HepG2 (cell line): ENCODE results near the gene CCBE1. TPM values are rescaled to one million over a fixed set of nuclear protein-coding genes. Genes with fewer than 3 reads are reported as not detected.

Source experiments
- BCL6 ChIP-seq: IDR thresholded peaks from 2 replicates; pipeline ENCODE4 v1.6.1; 2016; ENCODE audit warnings: missing genetic modification reagents, missing compliant biosample characterization
- FOSL2 ChIP-seq: sonication (generic); formaldehyde crosslinking; IDR thresholded peaks from 2 replicates; pipeline ENCODE4 v1.4.0; 2020; ENCODE audit warnings: missing genetic modification reagents
- GPN1 ChIP-seq: sonication (generic); formaldehyde crosslinking; IDR thresholded peaks from 2 replicates; pipeline ENCODE4 v1.5.1; 2020; ENCODE audit warnings: missing genetic modification reagents, borderline replicate concordance
- JUND ChIP-seq: sonication (generic); formaldehyde crosslinking; IDR thresholded peaks from 2 replicates; pipeline ENCODE4 v1.8.0; 2022; ENCODE audit warnings: mild to moderate bottlenecking, missing genetic modification reagents
- KDM3A ChIP-seq: IDR thresholded peaks from 2 replicates; pipeline ENCODE4 v1.6.1; 2018; ENCODE audit warnings: low read depth, missing compliant biosample characterization
- NCOA1 ChIP-seq: sonication (generic); formaldehyde crosslinking; IDR thresholded peaks from 2 replicates; pipeline ENCODE4 v1.9.0; 2021; ENCODE audit warnings: missing genetic modification reagents
- NR2F6 ChIP-seq, 2 experiments: IDR thresholded peaks; 2 replicates each; pipeline ENCODE4 v1.6.1; 2016; ENCODE audit warnings: antibody characterized with exemption in 1 of 2, mild to moderate bottlenecking in 1 of 2
- NR3C1 ChIP-seq: sonication (generic); formaldehyde crosslinking; IDR thresholded peaks from 2 replicates; pipeline ENCODE4 v1.4.0; 2020; ENCODE audit warnings: missing genetic modification reagents
- TCF7 ChIP-seq: sonication (generic); IDR thresholded peaks from 2 replicates; pipeline ENCODE4 v1.6.1; 2016; ENCODE audit warnings: antibody characterized with exemption, low read depth
- ZFP82 ChIP-seq: sonication (generic); formaldehyde crosslinking; IDR thresholded peaks from 2 replicates; pipeline ENCODE4 v1.5.1; 2020; ENCODE audit warnings: mild to moderate bottlenecking, missing genetic modification reagents, borderline replicate concordance
- ZMAT3 ChIP-seq: sonication (generic); formaldehyde crosslinking; conservative IDR thresholded peaks from 2 replicates; pipeline ENCODE4 v1.7.0; 2021; ENCODE audit warnings: missing genetic modification reagents
- polyA plus RNA-seq, 8 experiments: library from polyadenylated mRNA; depleted of rRNA in 3 of 8; stranded (reverse) in 7 of 8; unstranded in 1 of 8; fragments of >200 nt; fragmentation: Illumina TruSeq in 4 of 8; extraction: Trizol in 4 of 8; gene quantifications; 2 replicates each; pipeline versions ENCODE4 v1.2.1 to v1.2.3, GENCODE V29; 2011 to 2016; ENCODE audit warnings: low read depth in 4 of 8, missing spikeins in 1 of 8, mixed read lengths in 1 of 8; ENCODE audit not compliant: insufficient read depth in 1 of 8
- total RNA-seq, 5 experiments: library from RNA; depleted of rRNA; stranded (reverse); fragments of >200 nt; fragmentation: Illumina TruSeq; extraction: Trizol; gene quantifications; 2 replicates each; pipeline ENCODE4 v1.2.3, GENCODE V29; 2016; ENCODE audit warnings: low read depth in 1 of 5
- TF ChIP-seq, protein P1 (sequence below): sonication (generic); formaldehyde crosslinking; IDR thresholded peaks from 2 replicates; pipeline ENCODE4 v1.5.1; 2020; ENCODE audit warnings: mild to moderate bottlenecking, missing genetic modification reagents, borderline replicate concordance
- TF ChIP-seq, protein P2 (sequence below): sonication (generic); formaldehyde crosslinking; IDR thresholded peaks from 2 replicates; pipeline ENCODE4 v1.5.0; 2020; ENCODE audit warnings: mild to moderate bottlenecking, missing genetic modification reagents
- TF ChIP-seq, protein P3 (sequence below): sonication (generic); formaldehyde crosslinking; IDR thresholded peaks from 2 replicates; pipeline ENCODE4 v1.5.1; 2020; ENCODE audit warnings: missing genetic modification reagents, mild to moderate bottlenecking, borderline replicate concordance
- TF ChIP-seq, protein P4 (sequence below): sonication (generic); formaldehyde crosslinking; conservative IDR thresholded peaks from 2 replicates; pipeline ENCODE4 v1.4.0; 2020; ENCODE audit warnings: missing genetic modification reagents
- TF ChIP-seq, protein P5 (sequence below): sonication (generic); formaldehyde crosslinking; IDR thresholded peaks from 2 replicates; pipeline ENCODE4 v1.4.0; 2020; ENCODE audit warnings: mild to moderate bottlenecking, missing genetic modification reagents

Gene CCBE1
- total and polyA plus RNA-seq, 2 of the 13 experiments (the other 11 are each of a cell fraction or from before 2014, with no cell fraction given), result not detected

DNA sequence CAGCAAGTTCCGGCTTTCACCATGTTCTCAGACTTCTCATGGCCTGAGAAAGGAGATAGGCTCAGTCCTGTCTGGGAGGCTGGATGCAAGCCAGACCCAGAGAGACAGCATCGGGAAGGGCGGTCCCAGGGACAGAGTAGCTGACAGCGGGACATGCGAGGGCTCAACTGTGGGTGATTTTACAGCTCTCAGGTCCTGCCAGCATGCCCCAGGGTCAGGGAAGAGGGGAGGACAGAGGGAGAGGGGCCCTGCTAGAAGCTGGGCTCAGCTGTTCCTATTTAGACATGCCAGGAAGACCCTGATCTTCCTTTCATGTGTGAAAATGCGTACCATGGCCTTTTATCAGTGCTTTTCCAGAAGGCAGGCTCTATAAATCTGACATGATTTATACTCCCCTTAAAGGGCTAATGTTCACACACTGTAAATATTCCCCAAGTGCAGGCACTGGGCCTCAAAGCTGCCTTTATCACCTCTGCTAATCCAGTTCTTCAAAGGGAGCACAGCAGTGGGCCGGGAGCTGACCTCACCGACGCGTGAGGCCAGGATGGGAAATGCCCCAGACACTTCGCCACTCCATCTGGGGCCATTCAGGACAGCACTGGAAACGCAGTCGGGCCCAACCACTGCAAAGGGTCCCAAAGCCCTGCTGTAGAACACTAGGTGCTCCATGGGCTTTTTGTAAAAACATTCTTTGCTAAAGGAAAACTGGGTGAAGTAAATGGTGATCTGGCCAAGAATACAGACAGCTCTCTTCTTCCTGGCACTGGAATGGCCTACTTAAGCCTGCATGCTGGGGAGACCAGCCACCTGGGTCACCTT lies 242.1 kb downstream of the CCBE1 start (continued):
- TF ChIP-seq, protein P1, sequence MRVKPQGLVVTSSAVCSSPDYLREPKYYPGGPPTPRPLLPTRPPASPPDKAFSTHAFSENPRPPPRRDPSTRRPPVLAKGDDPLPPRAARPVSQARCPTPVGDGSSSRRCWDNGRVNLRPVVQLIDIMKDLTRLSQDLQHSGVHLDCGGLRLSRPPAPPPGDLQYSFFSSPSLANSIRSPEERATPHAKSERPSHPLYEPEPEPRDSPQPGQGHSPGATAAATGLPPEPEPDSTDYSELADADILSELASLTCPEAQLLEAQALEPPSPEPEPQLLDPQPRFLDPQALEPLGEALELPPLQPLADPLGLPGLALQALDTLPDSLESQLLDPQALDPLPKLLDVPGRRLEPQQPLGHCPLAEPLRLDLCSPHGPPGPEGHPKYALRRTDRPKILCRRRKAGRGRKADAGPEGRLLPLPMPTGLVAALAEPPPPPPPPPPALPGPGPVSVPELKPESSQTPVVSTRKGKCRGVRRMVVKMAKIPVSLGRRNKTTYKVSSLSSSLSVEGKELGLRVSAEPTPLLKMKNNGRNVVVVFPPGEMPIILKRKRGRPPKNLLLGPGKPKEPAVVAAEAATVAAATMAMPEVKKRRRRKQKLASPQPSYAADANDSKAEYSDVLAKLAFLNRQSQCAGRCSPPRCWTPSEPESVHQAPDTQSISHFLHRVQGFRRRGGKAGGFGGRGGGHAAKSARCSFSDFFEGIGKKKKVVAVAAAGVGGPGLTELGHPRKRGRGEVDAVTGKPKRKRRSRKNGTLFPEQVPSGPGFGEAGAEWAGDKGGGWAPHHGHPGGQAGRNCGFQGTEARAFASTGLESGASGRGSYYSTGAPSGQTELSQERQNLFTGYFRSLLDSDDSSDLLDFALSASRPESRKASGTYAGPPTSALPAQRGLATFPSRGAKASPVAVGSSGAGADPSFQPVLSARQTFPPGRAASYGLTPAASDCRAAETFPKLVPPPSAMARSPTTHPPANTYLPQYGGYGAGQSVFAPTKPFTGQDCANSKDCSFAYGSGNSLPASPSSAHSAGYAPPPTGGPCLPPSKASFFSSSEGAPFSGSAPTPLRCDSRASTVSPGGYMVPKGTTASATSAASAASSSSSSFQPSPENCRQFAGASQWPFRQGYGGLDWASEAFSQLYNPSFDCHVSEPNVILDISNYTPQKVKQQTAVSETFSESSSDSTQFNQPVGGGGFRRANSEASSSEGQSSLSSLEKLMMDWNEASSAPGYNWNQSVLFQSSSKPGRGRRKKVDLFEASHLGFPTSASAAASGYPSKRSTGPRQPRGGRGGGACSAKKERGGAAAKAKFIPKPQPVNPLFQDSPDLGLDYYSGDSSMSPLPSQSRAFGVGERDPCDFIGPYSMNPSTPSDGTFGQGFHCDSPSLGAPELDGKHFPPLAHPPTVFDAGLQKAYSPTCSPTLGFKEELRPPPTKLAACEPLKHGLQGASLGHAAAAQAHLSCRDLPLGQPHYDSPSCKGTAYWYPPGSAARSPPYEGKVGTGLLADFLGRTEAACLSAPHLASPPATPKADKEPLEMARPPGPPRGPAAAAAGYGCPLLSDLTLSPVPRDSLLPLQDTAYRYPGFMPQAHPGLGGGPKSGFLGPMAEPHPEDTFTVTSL (CRISPR knock-in tag), result no peak
- TF ChIP-seq NR3C1 (CRISPR knock-in tag), result no peak
- TF ChIP-seq TCF7, result peak; percentile 33; the same call in 1 of the 2 replicates
- TF ChIP-seq, protein P2, sequence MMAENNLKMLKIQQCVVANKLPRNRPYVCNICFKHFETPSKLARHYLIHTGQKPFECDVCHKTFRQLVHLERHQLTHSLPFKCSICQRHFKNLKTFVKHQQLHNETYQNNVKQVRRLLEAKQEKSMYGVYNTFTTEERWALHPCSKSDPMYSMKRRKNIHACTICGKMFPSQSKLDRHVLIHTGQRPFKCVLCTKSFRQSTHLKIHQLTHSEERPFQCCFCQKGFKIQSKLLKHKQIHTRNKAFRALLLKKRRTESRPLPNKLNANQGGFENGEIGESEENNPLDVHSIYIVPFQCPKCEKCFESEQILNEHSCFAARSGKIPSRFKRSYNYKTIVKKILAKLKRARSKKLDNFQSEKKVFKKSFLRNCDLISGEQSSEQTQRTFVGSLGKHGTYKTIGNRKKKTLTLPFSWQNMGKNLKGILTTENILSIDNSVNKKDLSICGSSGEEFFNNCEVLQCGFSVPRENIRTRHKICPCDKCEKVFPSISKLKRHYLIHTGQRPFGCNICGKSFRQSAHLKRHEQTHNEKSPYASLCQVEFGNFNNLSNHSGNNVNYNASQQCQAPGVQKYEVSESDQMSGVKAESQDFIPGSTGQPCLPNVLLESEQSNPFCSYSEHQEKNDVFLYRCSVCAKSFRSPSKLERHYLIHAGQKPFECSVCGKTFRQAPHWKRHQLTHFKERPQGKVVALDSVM (CRISPR knock-in tag), result no peak
- TF ChIP-seq, protein P3, sequence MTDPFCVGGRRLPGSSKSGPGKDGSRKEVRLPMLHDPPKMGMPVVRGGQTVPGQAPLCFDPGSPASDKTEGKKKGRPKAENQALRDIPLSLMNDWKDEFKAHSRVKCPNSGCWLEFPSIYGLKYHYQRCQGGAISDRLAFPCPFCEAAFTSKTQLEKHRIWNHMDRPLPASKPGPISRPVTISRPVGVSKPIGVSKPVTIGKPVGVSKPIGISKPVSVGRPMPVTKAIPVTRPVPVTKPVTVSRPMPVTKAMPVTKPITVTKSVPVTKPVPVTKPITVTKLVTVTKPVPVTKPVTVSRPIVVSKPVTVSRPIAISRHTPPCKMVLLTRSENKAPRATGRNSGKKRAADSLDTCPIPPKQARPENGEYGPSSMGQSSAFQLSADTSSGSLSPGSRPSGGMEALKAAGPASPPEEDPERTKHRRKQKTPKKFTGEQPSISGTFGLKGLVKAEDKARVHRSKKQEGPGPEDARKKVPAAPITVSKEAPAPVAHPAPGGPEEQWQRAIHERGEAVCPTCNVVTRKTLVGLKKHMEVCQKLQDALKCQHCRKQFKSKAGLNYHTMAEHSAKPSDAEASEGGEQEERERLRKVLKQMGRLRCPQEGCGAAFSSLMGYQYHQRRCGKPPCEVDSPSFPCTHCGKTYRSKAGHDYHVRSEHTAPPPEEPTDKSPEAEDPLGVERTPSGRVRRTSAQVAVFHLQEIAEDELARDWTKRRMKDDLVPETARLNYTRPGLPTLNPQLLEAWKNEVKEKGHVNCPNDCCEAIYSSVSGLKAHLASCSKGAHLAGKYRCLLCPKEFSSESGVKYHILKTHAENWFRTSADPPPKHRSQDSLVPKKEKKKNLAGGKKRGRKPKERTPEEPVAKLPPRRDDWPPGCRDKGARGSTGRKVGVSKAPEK, result no peak
- no peak for TF ChIP-seq NCOA1 (CRISPR knock-in tag)
- TF ChIP-seq KDM3A, result no peak
- no peak for TF ChIP-seq GPN1 (CRISPR knock-in tag)
- TF ChIP-seq, protein P4, sequence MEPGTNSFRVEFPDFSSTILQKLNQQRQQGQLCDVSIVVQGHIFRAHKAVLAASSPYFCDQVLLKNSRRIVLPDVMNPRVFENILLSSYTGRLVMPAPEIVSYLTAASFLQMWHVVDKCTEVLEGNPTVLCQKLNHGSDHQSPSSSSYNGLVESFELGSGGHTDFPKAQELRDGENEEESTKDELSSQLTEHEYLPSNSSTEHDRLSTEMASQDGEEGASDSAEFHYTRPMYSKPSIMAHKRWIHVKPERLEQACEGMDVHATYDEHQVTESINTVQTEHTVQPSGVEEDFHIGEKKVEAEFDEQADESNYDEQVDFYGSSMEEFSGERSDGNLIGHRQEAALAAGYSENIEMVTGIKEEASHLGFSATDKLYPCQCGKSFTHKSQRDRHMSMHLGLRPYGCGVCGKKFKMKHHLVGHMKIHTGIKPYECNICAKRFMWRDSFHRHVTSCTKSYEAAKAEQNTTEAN (CRISPR knock-in tag), result no peak
- peak; percentile 22; the same call in 1 of the 2 replicates for TF ChIP-seq NR2F6 (IDR thresholded peaks at IDR 0.05)
- TF ChIP-seq NR2F6 (CRISPR knock-in tag; IDR thresholded peaks at IDR 0.05), result no peak
- no peak for TF ChIP-seq ZFP82 (CRISPR knock-in tag)
- 0 out of 2 replicates have a peak, but pooled peaks have one; percentile 17 for TF ChIP-seq FOSL2 (CRISPR knock-in tag)
- TF ChIP-seq ZMAT3, result no peak
- TF ChIP-seq, protein P5, sequence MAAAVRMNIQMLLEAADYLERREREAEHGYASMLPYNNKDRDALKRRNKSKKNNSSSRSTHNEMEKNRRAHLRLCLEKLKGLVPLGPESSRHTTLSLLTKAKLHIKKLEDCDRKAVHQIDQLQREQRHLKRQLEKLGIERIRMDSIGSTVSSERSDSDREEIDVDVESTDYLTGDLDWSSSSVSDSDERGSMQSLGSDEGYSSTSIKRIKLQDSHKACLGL (CRISPR knock-in tag), result no peak
- TF ChIP-seq BCL6 (CRISPR knock-in tag), result peak; percentile 36; the same call in 1 of the 2 replicates
- TF ChIP-seq JUND, result no peak
